Neural cell (in vitro differentiated cells): ENCODE data around the gene ITM2C. TPM values are rescaled to one million over a fixed set of nuclear protein-coding genes. Genes with fewer than 3 reads are reported as not detected.

ENCODE experiments used
- H2AFZ ChIP-seq: fragments of 200-600, 300-800 bp; sonication (generic), shearing (Covaris generic); 2 replicates; pipeline ENCODE4 v1.6.0; 2014; ENCODE audit warnings: low read depth, mild to moderate bottlenecking, antibody characterized with exemption, low read length, moderate library complexity
- H3F3A ChIP-seq: fragments of 200-600 bp; shearing (Covaris generic); 2 replicates; pipeline ENCODE4 v1.6.1; 2016; ENCODE audit warnings: mild to moderate bottlenecking, moderate library complexity, mixed read lengths, antibody characterized with exemption, low read length; ENCODE audit not compliant: insufficient read depth, poor library complexity, severe bottlenecking
- H3K27ac ChIP-seq: fragments of 200-600, 300-800 bp; sonication (generic), shearing (Covaris generic); 2 replicates; pipeline ENCODE4 v1.5.1; 2014; ENCODE audit warnings: mild to moderate bottlenecking, low read length, moderate library complexity
- H3K27me3 ChIP-seq: fragments of 300-800, 200-600 bp; sonication (generic), shearing (Covaris generic); 2 replicates; pipeline ENCODE4 v1.6.0; 2014; ENCODE audit warnings: mild to moderate bottlenecking, low read depth, low read length, moderate library complexity; ENCODE audit not compliant: insufficient read depth
- H3K36me3 ChIP-seq: fragments of 300-800, 200-600 bp; sonication (generic), shearing (Covaris generic); 2 replicates; pipeline ENCODE4 v1.5.1; 2014; ENCODE audit warnings: mild to moderate bottlenecking, antibody characterized with exemption, low read length, moderate library complexity; ENCODE audit not compliant: insufficient read depth
- H3K4me2 ChIP-seq: fragments of 300-800, 200-600 bp; sonication (generic), shearing (Covaris generic); 2 replicates; pipeline ENCODE4 v1.6.0; 2014; ENCODE audit warnings: mild to moderate bottlenecking, low read length
- H3K4me3 ChIP-seq: fragments of 300-800, 200-600 bp; sonication (generic), shearing (Covaris generic); 2 replicates; pipeline ENCODE4 v1.5.1; 2014; ENCODE audit warnings: mild to moderate bottlenecking, low read length, moderate library complexity
- H3K79me2 ChIP-seq: fragments of 200-600 bp; shearing (Covaris generic); replicated peaks from 2 replicates; pipeline ENCODE4 v1.6.0; 2014; ENCODE audit warnings: mild to moderate bottlenecking, low read length, moderate library complexity; ENCODE audit not compliant: insufficient read depth
- H3K9ac ChIP-seq: fragments of 300-800, 200-600 bp; sonication (generic), shearing (Covaris generic); 2 replicates; pipeline ENCODE4 v1.6.1; 2016; ENCODE audit warnings: mild to moderate bottlenecking, low read length, mixed read lengths
- H3K9me2 ChIP-seq: fragments of 200-600 bp; shearing (Covaris generic); 2 replicates; pipeline ENCODE4 v1.6.1; 2016; ENCODE audit warnings: mild to moderate bottlenecking, low read length, mixed read lengths; ENCODE audit not compliant: insufficient read depth
- H3K9me3 ChIP-seq: fragments of 200-600, 300-800 bp; sonication (generic), shearing (Covaris generic); 2 replicates; pipeline ENCODE4 v1.6.1; 2016; ENCODE audit warnings: mild to moderate bottlenecking, mixed run types, low read length, moderate library complexity, mixed read lengths
- H4K20me1 ChIP-seq: fragments of 200-600 bp; shearing (Covaris generic); 2 replicates; pipeline ENCODE4 v1.6.1; 2016; ENCODE audit warnings: mild to moderate bottlenecking, mixed run types; ENCODE audit not compliant: insufficient read depth
- EP300 ChIP-seq: fragments of 450-650 bp; conservative IDR thresholded peaks from 2 replicates; pipeline ENCODE4 v1.6.1; 2014; ENCODE audit warnings: antibody characterized with exemption, mild to moderate bottlenecking, moderate library complexity; ENCODE audit not compliant: poor library complexity, severe bottlenecking
- EZH2 ChIP-seq: fragments of 200-600, 300-800 bp; shearing (Covaris generic), sonication (generic); IDR thresholded peaks from 2 replicates; pipeline ENCODE4 v1.6.1; 2014; ENCODE audit warnings: antibody characterized with exemption, low read length, borderline replicate concordance, mild to moderate bottlenecking; ENCODE audit not compliant: insufficient read depth, poor library complexity, severe bottlenecking
- MXI1 ChIP-seq: fragments of 450-650 bp; conservative IDR thresholded peaks from 2 replicates; pipeline ENCODE4 v1.6.1; 2014; ENCODE audit warnings: antibody characterized with exemption, mild to moderate bottlenecking; ENCODE audit not compliant: poor library complexity, severe bottlenecking
- POLR2AphosphoS5 ChIP-seq: IDR thresholded peaks from 2 replicates; pipeline ENCODE4 v1.6.1; 2012
- RAD21 ChIP-seq: fragments of 450-650 bp; conservative IDR thresholded peaks from 2 replicates; pipeline ENCODE4 v1.6.1; 2014; ENCODE audit warnings: antibody characterized with exemption, mild to moderate bottlenecking, moderate library complexity
- REST ChIP-seq: IDR thresholded peaks from 2 replicates; pipeline ENCODE4 v1.6.1; 2012; ENCODE audit warnings: borderline replicate concordance
- SMC3 ChIP-seq: fragments of 450-650 bp; conservative IDR thresholded peaks from 2 replicates; pipeline ENCODE4 v1.6.1; 2014; ENCODE audit warnings: antibody characterized with exemption, mild to moderate bottlenecking, moderate library complexity; ENCODE audit not compliant: poor library complexity
- TAF1 ChIP-seq: IDR thresholded peaks from 2 replicates; pipeline ENCODE4 v1.6.1; 2012; ENCODE audit warnings: low read depth
- polyA plus RNA-seq: library from polyadenylated mRNA; depleted of rRNA; stranded (reverse); fragments of >200 nt; gene quantifications from 2 replicates; pipeline ENCODE4 v1.2.3, GENCODE V29; 2014
- TF ChIP-seq, protein P1 (sequence below): fragments of 450-650 bp; IDR thresholded peaks from 2 replicates; pipeline ENCODE4 v1.5.1; 2014; ENCODE audit warnings: antibody characterized with exemption, mild to moderate bottlenecking, moderate library complexity; ENCODE audit not compliant: poor library complexity, severe bottlenecking

ITM2C gene
- polyA plus RNA-seq, 1 donor from 2014 or later = 186 TPM

- Histone ChIP-seq H3K4me2 (no peak overlapping the region), H3K27me3 (no peaks in the 10 kb centered on the region), H3K4me3 (no peak overlapping the region), H2AFZ (no peak overlapping the region), H3K36me3 (peaks cover 3% of the 10 kb centered on the region), H4K20me1 (no peaks in the 10 kb centered on the region), H3K27ac (no peak overlapping the region), H3K9me3 (no peaks in the 10 kb centered on the region), H3F3A (no peaks in the 10 kb centered on the region), H3K79me2 (no peaks in the 10 kb centered on the region), H3K9ac (no peak overlapping the region), H3K9me2 (no peaks in the 10 kb centered on the region)
- TF ChIP-seq, protein P1, sequence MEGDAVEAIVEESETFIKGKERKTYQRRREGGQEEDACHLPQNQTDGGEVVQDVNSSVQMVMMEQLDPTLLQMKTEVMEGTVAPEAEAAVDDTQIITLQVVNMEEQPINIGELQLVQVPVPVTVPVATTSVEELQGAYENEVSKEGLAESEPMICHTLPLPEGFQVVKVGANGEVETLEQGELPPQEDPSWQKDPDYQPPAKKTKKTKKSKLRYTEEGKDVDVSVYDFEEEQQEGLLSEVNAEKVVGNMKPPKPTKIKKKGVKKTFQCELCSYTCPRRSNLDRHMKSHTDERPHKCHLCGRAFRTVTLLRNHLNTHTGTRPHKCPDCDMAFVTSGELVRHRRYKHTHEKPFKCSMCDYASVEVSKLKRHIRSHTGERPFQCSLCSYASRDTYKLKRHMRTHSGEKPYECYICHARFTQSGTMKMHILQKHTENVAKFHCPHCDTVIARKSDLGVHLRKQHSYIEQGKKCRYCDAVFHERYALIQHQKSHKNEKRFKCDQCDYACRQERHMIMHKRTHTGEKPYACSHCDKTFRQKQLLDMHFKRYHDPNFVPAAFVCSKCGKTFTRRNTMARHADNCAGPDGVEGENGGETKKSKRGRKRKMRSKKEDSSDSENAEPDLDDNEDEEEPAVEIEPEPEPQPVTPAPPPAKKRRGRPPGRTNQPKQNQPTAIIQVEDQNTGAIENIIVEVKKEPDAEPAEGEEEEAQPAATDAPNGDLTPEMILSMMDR = no peak
- TF ChIP-seq REST (no peak), POLR2AphosphoS5 (no peak), SMC3 (no peak), TAF1 (no peak), RAD21 (no peak), EP300 (no peak), EZH2 (no peak), MXI1 (no peak)
Measured at GRCh38 chr2:230877759-230878598, 13.2 kb downstream of the ITM2C start.

DNA sequence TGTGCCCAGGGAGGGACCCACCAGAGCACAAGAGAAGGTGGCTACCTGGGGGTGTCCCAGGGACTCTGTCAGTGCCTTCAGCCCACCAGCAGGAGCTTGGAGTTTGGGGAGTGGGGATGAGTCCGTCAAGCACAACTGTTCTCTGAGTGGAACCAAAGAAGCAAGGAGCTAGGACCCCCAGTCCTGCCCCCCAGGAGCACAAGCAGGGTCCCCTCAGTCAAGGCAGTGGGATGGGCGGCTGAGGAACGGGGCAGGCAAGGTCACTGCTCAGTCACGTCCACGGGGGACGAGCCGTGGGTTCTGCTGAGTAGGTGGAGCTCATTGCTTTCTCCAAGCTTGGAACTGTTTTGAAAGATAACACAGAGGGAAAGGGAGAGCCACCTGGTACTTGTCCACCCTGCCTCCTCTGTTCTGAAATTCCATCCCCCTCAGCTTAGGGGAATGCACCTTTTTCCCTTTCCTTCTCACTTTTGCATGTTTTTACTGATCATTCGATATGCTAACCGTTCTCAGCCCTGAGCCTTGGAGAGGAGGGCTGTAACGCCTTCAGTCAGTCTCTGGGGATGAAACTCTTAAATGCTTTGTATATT lies 14.0 kb downstream of the ITM2C start:
- TF ChIP-seq EP300 = no peak
- TF ChIP-seq POLR2AphosphoS5 = no peak
- TF ChIP-seq RAD21 = no peak
- TF ChIP-seq REST = no peak
- no peak for TF ChIP-seq MXI1
- TF ChIP-seq SMC3 = no peak
- TF ChIP-seq, protein P1 = no peak
- no peak for TF ChIP-seq EZH2
- no peak for TF ChIP-seq TAF1
- no peak overlapping the region for H2AFZ ChIP-seq
- no peaks in the 10 kb centered on the region for H4K20me1 ChIP-seq
- no peaks in the 10 kb centered on the region for H3F3A ChIP-seq
- no peak overlapping the region for H3K27ac ChIP-seq
- H3K9ac ChIP-seq = no peak overlapping the region
- no peak overlapping the region for H3K4me2 ChIP-seq
- H3K9me2 ChIP-seq = no peaks in the 10 kb centered on the region
- no peaks in the 10 kb centered on the region for H3K79me2 ChIP-seq
- no peaks in the 10 kb centered on the region for H3K27me3 ChIP-seq
- H3K36me3 ChIP-seq = peaks cover 3% of the 10 kb centered on the region
- H3K9me3 ChIP-seq = no peaks in the 10 kb centered on the region
- H3K4me3 ChIP-seq = no peak overlapping the region
